ENCODE data around the gene CPT1A. TPM values are rescaled to one million over a fixed set of nuclear protein-coding genes. Genes with fewer than 3 reads are reported as not detected.
A peak's percentile ranks its signal among the peaks of the same experiment; 100 is the strongest.

CPT1A gene
- total RNA-seq, 1 donor from 2014 or later = 4.1 TPM

DNA sequence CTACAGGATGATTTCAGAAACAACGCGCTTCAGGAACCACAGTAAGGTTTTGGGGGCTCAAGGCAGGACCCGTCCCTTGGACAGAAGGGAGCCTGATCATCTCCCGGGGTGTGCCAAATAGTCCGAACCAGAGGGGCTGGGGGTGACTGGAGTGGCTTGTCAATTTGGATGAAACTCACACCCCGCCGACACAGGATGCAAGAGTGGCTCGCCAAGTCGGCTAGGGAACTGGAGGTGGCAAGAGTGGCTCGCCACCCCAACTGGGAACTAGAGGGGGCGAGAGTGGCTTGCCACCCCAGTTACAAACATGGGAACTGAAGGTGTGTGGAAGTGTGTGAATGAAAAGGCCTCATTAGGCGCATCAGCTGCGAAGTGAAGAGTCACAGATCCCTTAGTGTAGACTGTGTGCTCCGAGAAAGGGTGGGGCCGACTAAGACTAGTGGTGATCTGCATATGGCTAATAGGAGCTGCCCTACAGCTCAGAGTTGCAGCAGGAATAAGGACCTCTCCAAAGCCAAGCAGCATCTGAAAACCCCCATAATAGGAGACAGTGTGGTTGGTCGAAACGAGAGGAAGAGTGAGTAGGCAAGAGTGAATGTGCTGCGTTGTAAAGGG is 26.6 kb upstream of the CPT1A start:
- DNase-seq = no peak
- TF ChIP-seq CTCF (IDR thresholded peaks at IDR 0.05; ENCODE audit: partially characterized antibody, unreplicated experiment) = no peak
- H3K4me3 Mint-ChIP-seq (ENCODE audit: unreplicated experiment) = no peak overlapping the region
- H3K4me1 Mint-ChIP-seq (ENCODE audit: low read depth, unreplicated experiment) = peaks cover 12% of the 10 kb centered on the region
- peaks cover 3% of the 10 kb centered on the region for H3K36me3 Mint-ChIP-seq (ENCODE audit: unreplicated experiment)
- no peak overlapping the region for H3K27ac Mint-ChIP-seq (ENCODE audit: unreplicated experiment)
- H3K27me3 Mint-ChIP-seq (ENCODE audit: unreplicated experiment) = peaks cover 8% of the 10 kb centered on the region
- peaks cover 2% of the 10 kb centered on the region for H3K9me3 Mint-ChIP-seq (ENCODE audit: unreplicated experiment)

- H3K9me3 Mint-ChIP-seq (ENCODE audit: unreplicated experiment) = peaks cover 4% of the 10 kb centered on the region
- H3K4me1 Mint-ChIP-seq (ENCODE audit: low read depth, unreplicated experiment) = peaks cover 12% of the 10 kb centered on the region
- TF ChIP-seq CTCF (IDR thresholded peaks at IDR 0.05; ENCODE audit: partially characterized antibody, unreplicated experiment) = no peak
- peaks cover 8% of the 10 kb centered on the region for H3K27me3 Mint-ChIP-seq (ENCODE audit: unreplicated experiment)
- H3K27ac Mint-ChIP-seq (ENCODE audit: unreplicated experiment) = no peak overlapping the region
- H3K4me3 Mint-ChIP-seq (ENCODE audit: unreplicated experiment) = no peak overlapping the region
- H3K36me3 Mint-ChIP-seq (ENCODE audit: unreplicated experiment) = peaks cover 9% of the 10 kb centered on the region
- peak; percentile 58 for DNase-seq
These were observed 25.4 kb upstream of the CPT1A start for GRCh38 chr11:68867066-68867465.

DNA sequence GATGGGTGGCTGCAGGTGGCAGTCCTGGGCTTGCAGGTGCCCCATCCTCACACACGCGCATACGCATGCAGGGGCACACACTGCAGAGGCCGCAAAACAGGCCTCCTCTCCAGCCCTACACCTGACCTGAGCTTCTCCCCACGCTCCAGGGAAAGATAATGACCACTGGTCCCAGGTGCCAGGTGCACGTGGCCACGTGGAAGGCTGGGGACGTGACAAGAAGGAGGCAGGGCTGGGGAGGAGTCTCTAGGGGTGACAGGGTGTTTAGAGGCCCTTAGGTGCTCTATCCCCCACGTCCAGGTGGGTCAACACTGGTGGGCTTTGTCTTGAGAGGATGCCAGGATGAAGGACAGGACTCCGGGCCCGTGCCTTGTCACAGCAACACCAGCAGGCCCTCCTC is 23.5 kb upstream of the CPT1A start:
- peaks cover 12% of the 10 kb centered on the region for H3K4me1 Mint-ChIP-seq (ENCODE audit: low read depth, unreplicated experiment)
- peaks cover 8% of the 10 kb centered on the region for H3K27me3 Mint-ChIP-seq (ENCODE audit: unreplicated experiment)
- peaks cover 4% of the 10 kb centered on the region for H3K9me3 Mint-ChIP-seq (ENCODE audit: unreplicated experiment)
- no peak for TF ChIP-seq CTCF (IDR thresholded peaks at IDR 0.05; ENCODE audit: partially characterized antibody, unreplicated experiment)
- peaks cover 9% of the 10 kb centered on the region for H3K36me3 Mint-ChIP-seq (ENCODE audit: unreplicated experiment)
- no peak overlapping the region for H3K27ac Mint-ChIP-seq (ENCODE audit: unreplicated experiment)
- DNase-seq = no peak
- H3K4me3 Mint-ChIP-seq (ENCODE audit: unreplicated experiment) = no peak overlapping the region

DNA sequence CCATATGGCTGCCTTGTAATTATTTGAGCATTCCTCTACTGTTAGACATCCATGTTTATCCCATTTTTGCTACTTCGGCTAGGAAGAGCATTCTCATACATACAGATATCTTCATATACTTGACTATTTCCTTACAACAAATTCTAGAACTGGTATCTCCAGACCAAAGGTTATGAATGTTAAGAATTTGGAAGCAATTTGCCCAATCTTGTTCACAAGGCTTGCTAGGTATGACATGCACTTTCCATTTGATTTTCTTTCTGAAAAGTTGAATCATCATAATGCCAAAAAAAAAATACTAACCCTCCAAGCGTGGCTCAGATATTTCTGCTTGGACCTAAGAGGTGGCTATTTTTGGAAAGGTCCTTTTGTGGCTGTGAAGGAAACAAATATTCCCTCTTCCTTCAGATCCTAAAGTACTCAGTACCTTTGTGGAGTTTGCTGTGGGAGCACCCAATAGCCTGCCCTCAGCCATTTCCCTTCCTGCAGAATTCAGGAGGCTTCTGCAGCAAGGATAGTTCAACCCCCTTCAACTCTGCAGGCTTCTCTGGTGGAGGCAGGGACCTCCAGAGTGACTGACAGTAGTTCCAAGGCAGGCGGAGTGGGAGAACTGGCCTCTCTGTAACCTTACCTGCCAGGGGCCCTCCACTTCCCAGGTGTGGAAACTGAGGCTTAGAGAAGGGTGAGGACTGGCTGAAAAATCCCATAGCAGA is 22.0 kb upstream of the CPT1A start:
- DNase-seq = no peak
- no peak overlapping the region for H3K4me3 Mint-ChIP-seq (ENCODE audit: unreplicated experiment)
- peaks cover 4% of the 10 kb centered on the region for H3K9me3 Mint-ChIP-seq (ENCODE audit: unreplicated experiment)
- peaks cover 9% of the 10 kb centered on the region for H3K36me3 Mint-ChIP-seq (ENCODE audit: unreplicated experiment)
- TF ChIP-seq CTCF (IDR thresholded peaks at IDR 0.05; ENCODE audit: partially characterized antibody, unreplicated experiment) = no peak
- peaks cover 5% of the 10 kb centered on the region for H3K27me3 Mint-ChIP-seq (ENCODE audit: unreplicated experiment)
- H3K27ac Mint-ChIP-seq (ENCODE audit: unreplicated experiment) = no peak overlapping the region
- peaks cover 4% of the 10 kb centered on the region for H3K4me1 Mint-ChIP-seq (ENCODE audit: low read depth, unreplicated experiment)

GRCh38 chr11:68862421-68862820 is 20.7 kb upstream of the CPT1A start:
- Mint-ChIP-seq H3K4me1 (ENCODE audit: low read depth, unreplicated experiment) (peaks cover 4% of the 10 kb centered on the region), H3K4me3 (ENCODE audit: unreplicated experiment) (no peak overlapping the region), H3K27me3 (ENCODE audit: unreplicated experiment) (peaks cover 5% of the 10 kb centered on the region), H3K36me3 (ENCODE audit: unreplicated experiment) (peaks cover 9% of the 10 kb centered on the region), H3K9me3 (ENCODE audit: unreplicated experiment) (peaks cover 4% of the 10 kb centered on the region), H3K27ac (ENCODE audit: unreplicated experiment) (peak overlapping the region; percentile 78)
- DNase-seq = no peak
- no peak for TF ChIP-seq CTCF (IDR thresholded peaks at IDR 0.05; ENCODE audit: partially characterized antibody, unreplicated experiment)
